Activated T-helper 1 cell treated with Interleukin-2 at 50 U/mL for 16 hours (primary cell): ENCODE data around the gene SIGLEC15.
"Not testable (repeated sequence)": the region's sequence is repeated elsewhere in the genome, so short reads cannot be mapped to it uniquely, and the experiment has no call there.

Experiments
- DNase-seq: peaks from one replicate; pipeline ENCODE4 v3.0.0-alpha.2; 2020; ENCODE audit warnings: low read depth

SIGLEC15 gene

DNA sequence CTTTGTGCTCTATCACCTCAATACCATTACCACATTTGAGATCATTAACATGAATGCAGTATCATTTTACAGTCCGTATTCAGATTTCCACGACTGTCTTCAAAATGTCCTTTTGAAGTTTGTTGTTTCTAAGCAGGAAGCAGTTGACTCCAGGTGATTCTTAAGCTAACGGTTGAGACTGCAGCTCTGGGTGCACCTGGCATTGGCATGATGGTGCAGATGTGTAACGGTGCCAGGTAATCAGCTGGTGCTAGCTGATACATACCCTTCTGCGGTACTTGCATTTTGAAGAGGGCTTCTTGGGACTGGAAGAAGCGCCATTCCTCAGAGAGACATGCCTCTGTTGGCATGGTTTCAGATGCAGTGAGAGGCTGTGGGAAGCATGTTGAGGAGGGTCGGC lies 19.5 kb downstream of the SIGLEC15 start:
- DNase-seq: no peak

DNA sequence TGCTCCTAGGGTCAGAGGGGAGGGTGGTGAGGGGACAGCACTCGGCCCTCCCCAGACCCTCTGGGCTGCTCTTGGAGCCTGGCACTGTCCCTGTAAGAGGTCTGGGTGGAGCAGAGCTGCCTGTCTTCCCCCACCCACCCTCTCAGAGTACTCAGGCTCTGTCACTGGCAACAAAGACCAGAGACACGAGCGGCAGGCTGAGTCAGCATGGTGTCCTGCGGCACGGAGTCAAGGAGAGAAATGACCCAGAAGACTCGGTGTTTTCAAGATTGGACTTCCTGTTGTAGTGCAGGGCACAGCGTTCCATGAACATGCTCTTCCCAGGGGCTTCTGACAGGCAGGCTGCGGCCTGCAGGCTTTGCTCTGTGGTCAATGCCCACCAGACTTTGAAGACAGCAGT lies 19.9 kb downstream of the SIGLEC15 start:
- no peak for DNase-seq

DNA sequence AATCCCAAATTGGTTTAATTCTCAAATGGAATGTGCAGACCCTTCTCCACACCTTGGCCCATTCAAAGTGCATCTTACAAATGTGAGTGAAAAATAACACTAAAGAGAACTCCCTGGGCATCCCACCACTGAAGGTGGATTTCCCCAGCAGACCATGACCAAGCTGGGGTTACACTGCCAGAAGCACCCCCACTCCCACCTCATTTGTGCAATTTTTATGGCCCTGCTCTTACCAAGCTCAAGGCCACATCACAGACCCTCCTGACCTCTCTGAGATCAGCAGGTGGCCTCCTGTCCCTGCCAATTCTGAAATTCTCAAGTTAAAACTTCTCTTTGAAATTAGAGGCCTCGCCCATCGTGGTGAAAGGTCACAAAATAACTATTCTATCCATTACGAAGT lies 21.6 kb downstream of the SIGLEC15 start:
- DNase-seq: no peak

DNA sequence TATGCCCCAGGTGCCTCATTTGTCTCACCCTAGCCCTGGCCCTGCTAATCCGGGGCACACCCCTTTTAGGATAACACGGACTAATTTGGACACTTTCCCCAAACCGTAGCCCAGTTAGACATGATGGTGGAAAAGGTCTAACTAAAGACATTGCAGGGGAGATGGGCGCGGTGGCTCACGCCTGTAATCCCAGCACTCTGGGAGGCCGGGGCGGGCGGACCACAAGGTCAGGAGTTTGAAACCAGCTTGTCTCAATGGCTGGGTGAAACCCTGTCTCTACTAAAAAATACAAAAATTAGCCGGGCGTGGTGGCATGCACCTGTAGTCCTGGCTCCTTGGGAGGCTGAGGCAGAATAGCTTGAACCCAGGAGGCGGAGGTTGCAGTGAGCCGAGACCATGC lies 23.2 kb downstream of the SIGLEC15 start:
- DNase-seq: not testable (repeated sequence)

DNA sequence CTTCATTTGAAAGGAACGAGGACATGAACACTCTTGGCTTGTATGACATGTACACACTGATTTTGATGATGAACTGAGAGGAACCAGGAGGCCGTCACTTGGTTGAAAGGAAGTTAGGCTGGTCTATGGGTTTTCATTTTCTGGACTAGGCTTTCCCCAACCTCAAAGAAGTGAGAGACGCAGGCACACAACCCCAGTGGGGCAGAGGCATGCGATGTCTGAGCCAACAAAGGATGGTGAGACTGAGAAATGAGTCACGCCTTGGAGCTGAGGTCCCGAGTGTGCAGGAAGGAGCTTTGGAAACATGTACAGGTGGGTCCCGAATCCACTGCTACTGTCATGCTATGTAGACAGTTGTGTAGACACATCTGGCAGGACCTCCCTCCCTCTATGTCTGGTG lies 24.1 kb downstream of the SIGLEC15 start:
- no peak for DNase-seq

DNA sequence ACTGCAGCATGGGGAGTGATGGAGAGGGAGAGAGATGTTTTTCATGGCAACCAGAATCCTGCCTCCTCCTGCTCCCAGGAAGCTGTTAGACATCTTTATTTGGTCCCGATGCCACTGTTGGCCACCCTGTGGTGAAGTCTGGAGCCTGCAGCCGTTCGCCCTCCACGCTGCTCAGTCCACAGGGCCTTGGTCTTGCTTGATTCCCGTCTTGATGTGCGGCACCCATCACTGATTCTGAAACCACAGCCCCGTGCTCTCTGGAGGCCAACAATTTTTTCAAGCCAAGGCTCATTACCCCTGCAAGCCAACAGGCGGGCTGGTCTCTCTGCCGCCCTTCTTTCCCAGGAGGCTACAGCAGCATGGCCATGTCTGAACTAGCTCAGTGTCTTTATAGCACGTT lies 24.5 kb downstream of the SIGLEC15 start:
- no peak for DNase-seq

DNA sequence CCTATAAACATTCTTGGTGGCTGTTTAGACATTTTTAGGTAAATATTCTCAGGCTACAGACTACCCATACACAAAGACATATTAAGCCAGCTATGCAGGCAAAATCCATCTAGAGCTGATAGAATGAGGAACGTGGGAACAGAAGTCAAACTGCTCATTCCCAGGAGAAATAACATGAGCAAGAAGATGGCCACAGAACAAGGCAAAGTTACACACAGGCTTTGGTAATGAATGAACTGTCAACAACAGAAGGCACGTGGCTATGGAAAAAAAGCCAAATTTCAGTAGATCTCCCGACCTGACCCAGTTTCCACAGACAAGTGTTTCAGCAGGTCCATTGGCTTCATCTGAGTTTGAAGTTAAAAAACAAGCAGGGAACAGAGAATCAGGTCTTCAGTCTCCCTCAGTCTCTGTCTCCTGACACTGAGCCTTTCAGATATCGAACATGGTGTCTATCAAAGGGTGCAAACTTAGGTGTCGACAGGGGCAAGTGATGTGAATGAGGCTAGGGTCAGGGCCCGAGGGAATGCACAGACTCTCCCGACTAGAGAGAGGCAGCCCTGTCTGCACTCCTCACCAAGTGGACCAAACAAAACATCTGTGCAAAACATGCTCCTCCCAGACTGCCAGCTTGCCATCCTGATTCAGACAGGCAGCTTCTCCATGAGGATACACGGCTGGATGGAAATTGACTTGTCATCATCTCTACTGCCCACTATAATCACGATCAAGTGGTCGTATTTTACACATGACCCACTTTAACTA lies 25.9 kb downstream of the SIGLEC15 start:
- no peak for DNase-seq

DNA sequence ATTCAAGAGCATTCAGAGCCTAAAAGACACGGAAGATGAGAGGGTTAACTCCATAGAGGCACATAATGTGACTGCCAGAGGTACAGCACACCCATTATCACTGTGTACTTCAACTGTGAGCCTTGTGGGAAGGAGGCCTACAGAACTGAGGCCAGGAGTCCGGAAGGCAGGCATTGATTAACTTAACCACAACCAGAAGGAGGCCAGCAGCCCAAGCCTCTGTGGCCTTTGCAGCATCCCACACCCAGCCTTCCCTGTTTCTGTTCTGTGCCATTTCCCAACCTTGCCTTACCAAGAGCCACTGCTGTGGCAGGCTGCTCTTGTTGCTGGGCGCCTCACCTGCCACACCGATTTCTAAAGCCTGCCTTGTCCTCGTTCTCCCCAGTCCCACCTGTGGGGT lies 27.2 kb downstream of the SIGLEC15 start:
- no peak for DNase-seq

DNA sequence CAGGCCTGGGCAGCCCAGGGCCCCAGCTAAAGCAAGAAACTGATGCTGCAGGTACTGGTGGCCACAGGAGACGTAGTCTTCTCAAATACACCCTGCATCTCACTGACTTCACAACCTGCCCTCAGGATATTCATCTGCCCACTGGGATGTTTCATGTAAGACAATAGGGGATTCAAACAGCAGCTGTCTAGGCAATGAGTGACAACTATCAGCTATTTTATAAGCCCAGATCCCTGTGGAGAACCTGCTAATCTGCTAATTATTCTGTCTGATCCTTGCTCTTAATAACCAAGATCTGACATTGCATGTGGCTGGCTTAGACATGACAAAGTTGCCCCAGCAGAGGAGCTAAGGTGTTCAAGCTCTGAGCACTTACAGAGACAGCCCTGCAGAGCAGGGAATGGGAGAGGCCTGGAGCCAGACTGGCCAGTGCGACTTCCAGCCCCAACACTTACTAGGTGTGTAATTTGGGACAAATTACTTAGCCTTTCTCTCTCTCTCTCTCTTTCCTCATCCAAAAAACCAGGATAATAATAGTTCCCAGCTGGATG lies 28.6 kb downstream of the SIGLEC15 start:
- DNase-seq: no peak

DNA sequence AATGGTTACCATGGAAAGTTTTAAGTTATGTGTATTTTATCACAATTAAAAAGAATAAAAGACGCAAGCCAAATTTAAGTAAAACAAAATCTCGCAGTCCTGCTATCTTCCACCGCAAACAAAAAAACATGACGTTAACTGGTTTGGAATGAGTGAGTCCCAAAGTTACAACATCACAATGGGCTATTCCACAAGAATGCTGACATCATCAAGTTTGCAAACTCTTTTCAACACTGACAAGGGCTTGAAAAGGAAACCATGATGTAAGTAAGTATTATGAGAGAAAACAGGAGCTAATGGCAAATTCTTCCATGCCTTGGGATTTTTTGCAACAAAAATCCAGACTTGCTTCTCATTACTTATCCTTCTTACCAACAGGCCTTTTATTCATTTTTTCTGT lies 31.1 kb downstream of the SIGLEC15 start:
- DNase-seq: no peak

DNA sequence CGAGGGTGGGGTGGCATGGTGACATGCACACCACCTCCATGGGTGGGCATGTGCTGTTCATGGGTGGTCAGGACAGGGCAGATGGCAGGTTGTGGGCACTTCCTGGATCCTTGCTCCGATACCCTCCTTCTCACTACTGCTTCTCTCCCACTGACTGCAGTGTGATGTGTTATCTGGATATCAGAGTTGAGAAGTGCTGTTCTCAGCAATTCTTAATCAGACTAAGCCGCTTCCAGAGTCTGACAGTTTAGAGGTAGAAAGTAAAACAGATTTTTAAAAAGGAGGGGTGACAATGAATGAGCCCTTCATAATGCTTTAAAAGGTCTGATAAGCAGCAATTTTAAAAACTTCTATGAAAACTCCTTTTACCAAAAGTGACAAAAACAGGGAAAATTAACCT lies 33.9 kb downstream of the SIGLEC15 start:
- DNase-seq: no peak

DNA sequence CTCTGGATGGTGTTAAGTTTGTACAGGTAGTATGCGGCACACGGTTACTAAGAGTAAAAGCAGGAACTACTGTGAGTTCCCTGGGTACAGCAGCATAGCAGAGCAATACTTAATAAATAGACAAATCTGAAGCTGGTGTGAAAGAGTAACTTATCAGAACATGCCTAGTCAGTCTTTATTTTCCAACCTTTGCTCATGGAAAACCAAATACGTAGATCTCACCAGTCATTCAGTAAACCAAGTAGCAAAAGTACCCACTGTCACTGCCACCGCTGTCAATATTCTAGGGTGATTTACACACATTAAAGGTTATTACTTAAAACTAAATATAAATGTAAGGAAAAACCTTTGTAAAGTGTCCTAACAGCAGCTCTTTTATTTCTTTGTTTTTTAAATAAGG lies 35.0 kb downstream of the SIGLEC15 start:
- no peak for DNase-seq

DNA sequence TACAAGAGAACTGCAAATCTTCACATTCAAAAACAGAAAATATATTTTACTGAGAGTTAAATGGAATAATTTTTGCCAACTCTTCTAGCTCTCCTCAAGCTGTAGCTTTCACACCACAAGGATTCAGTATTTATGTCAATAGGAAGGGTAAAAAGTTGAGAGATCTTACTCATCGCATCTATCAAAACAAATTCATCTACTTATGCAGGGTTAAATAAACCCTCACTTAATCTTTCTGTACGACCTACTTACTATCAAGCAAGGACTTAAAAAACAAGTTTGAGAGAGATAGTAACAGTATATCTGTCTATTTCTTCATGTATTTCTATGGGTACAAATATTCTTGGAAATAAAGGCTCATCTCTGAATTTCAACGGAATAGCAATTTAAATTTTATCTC lies 35.5 kb downstream of the SIGLEC15 start:
- no peak for DNase-seq

DNA sequence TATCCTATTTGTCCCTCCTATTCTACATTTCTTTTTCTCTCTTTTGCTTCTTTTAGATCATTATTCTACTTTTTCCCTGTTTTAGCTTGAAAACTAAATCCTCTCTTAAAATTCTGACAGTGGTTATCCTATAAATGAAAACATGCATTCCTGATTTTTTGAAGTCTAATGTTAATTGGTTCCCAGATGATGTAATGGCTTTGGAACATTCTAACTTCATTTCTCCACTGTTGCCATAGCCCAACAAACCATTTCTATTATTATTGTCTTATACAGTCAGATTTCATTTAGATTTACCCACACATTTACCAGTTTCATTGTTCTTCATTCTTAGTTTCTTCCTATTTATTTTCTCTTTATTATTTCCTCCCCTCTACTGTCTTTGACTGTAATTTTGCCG lies 36.5 kb downstream of the SIGLEC15 start:
- no peak for DNase-seq

DNA sequence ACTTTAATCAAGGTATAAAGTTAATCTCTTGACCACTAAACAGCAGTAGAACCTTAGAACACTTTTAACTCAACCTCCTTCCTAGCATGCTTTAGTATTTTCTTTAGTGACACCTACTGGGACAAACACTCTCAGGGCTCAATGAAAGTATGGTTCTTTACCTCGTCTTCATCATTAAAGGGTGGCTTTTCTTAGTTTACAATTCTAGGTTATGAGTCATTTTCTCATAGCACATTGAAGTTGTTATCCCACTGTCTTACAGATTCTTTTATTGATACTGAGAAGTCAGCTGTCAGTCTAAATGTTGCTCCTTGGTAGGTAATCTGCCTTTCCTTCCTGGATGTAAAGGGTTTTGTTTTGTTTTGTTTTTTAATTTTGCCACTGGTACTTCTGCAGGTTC lies 38.0 kb downstream of the SIGLEC15 start:
- no peak for DNase-seq

DNA sequence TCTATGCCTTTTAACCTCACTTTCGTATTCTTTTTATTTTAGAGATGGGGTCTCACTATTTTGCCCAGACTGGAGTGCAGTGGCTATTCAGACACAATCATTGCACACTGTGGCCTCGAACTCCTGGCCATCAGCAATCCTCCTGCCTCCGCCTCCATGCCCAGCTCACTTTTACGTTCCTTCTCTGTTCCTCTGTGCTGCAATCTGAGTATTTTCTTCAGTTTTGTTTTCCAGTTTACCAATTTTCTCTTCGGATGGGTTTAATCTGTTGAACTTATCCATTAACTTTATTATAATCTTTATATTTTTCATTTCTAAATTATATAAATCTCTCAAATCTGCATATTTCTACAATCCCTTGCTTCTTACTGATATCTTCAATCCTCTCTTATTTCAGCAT lies 38.6 kb downstream of the SIGLEC15 start:
- no peak for DNase-seq

DNA sequence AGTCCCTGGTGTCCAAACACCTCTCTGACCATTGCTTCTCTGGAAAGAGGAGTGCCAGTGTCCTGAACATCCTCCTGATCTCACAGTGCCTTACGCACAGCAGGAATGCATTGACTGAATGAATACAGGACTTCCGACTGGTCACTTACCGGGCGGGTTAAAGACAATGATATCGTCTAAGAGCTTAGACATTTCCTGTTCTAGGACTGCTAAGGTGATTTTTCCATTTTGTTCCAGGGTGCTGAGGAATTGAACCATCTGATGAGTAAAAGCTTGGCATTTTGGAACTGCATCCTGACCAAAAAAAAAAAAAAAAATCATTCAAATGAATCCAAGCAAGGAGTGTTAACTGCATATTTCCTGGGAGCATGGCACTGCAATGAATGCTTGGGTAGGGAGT lies 40.0 kb downstream of the SIGLEC15 start:
- no peak for DNase-seq

DNA sequence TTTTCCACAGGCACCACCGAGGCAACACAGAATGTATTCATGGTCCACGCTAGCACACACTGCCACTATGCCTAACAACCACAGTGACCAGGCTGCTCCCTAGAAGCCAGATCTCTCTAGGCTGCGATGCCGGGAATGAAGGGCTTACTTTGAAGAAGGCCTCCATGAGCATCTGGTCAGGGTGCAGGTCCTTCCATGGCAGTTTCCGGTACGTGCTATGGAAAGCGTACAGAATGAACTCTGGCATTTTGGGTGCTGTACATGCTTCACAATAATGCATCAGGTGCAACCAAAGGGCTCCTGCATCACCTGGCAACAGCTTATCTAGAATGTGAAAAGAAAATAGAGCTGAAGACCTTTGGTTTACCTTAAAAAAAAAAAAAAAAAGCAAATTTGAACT lies 44.9 kb downstream of the SIGLEC15 start:
- DNase-seq: no peak

DNA sequence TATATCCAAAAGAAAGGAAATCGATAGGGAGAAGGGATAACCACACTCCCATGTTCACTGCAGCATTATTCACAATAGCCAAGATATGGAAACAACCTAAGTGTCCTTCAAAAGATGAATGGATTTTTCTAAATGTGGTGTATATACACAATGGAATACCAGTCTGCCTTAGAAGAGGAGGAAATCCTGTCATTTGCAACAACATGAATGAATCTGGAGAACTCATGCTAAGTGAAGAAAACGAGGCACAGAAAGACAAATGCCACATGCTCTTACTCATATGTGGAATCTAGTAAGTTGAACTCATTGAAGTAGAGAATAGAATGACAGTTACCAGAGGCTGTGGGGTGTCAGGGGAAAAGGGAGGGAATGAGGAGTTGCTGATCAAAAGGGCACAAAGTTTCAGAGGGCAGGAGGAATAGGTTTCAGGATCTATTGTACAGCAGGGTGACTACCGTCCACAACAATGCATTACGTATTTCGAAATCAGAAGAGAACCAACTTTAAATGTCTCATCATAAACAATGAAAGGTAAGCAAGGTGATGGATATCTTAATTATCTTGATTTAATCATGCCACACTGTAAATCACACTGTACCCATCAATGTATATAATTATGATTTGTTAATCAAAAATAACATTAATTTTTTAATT lies 46.1 kb downstream of the SIGLEC15 start:
- DNase-seq: no peak

DNA sequence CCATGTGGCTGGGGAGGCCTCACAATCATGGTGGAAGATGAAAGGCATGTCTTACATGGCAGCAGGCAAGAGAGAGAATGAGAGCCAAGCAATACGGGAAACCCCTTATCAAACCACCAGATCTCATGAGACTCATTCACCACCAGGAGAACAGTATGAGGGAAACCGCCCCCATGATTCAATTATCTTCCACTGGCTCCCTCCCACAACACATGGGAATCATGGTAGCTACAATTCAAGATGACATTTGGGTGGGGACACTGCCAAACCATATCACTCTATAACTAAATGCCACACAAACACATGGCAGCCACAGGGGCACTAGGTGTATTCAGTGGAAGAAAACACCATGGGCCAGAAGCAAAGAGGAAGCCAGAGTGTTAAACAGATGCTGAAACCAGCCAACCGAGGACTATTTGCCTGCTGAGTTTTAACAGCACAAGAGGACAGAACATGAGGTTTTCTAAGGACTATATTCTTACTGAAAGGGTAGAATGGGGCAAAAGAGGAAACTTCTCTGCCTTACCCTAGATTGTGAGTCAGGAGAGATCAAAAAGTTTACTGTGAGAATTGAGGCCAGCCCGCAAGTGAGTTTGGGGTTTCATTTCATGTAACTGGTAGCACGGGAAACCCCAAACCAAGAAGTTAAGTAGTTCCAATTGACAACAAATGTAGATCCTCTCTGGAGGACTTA lies 49.2 kb downstream of the SIGLEC15 start:
- no peak for DNase-seq

DNA sequence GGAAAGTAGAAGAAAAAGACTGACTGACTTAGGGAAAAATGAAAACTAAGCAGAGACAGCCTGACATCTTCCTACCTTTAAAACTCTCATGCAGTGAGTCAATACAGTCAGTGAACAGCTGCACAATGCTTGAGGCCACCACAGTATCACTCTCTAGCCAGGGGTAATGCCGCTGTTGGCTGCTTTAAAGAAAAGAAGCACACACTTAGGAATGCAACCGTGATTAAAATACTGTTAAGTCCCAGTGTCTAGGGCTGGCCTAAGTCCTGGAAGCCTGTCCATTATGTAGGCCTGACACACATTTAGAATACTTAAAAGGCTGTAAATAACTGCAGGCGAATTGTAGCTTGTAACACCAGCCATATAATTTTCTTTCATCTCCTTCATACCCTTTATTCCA lies 50.7 kb downstream of the SIGLEC15 start:
- DNase-seq: no peak

DNA sequence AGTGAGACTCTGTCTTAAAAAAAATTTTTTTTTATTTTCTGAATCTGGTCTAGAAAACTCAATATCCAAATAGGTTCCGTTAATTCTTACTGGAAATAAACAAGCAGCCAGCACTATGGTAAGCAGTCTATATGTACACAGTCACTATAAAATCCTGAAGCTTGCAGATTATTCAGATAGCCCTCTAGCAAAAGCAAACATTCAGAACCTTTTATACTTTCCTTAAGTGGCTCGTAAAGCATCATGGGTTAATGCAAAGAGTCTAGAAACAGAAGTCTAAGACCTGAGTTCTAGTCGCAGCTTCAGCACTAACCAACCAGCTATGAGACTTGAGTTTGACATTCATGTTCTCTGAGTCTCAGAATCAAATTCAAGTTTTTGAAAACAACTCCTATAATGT lies 51.9 kb downstream of the SIGLEC15 start:
- DNase-seq: no peak
